LNCAP (cell line): ENCODE data around the gene MIER1.

Experiments used
- TF ChIP-seq, protein P1 (sequence below): fragments of 450-650 bp; IDR thresholded peaks from 2 replicates; pipeline ENCODE4 v1.5.1; 2017; ENCODE audit warnings: mild to moderate bottlenecking

Gene MIER1

DNA sequence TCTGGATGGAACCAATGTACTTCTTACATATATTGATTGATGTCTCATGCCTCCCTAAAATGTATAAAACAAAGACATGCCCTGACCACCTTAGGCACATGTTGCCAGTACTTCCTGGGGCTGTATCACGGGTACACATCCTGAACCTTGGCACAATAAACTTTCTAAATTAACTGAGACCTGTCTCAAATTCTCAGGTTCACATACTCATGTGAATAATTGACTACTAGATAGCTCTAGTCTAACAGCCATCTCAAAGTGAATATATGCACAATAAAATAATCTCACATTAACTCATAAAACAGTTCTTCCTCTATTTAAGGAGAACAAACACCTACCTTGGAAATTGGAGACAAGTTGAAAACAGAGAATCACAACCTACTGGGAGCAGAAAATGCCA, 5.7 kb upstream of the MIER1 start:
- TF ChIP-seq, protein P1, sequence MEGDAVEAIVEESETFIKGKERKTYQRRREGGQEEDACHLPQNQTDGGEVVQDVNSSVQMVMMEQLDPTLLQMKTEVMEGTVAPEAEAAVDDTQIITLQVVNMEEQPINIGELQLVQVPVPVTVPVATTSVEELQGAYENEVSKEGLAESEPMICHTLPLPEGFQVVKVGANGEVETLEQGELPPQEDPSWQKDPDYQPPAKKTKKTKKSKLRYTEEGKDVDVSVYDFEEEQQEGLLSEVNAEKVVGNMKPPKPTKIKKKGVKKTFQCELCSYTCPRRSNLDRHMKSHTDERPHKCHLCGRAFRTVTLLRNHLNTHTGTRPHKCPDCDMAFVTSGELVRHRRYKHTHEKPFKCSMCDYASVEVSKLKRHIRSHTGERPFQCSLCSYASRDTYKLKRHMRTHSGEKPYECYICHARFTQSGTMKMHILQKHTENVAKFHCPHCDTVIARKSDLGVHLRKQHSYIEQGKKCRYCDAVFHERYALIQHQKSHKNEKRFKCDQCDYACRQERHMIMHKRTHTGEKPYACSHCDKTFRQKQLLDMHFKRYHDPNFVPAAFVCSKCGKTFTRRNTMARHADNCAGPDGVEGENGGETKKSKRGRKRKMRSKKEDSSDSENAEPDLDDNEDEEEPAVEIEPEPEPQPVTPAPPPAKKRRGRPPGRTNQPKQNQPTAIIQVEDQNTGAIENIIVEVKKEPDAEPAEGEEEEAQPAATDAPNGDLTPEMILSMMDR: no peak

DNA sequence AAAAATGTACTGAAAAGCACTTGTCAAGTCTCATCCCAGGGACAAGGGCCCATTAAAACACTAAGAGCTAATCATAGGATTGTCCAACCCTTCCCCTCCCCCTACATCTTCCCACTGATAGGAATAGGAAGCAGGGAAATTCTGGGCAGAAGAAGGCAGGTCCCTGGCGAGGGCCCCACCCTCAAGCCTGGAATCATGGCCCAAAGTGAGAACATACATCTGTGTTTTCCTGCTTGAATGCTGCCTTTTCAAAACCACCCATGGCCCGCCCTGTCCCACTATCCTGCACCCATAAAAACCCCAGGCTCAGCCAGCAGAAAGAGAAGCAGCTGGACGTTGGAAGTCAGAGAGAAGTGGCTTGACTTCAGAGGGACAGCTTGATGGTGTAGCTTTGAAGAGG, 5.0 kb upstream of the MIER1 start:
- TF ChIP-seq, protein P1: no peak

DNA sequence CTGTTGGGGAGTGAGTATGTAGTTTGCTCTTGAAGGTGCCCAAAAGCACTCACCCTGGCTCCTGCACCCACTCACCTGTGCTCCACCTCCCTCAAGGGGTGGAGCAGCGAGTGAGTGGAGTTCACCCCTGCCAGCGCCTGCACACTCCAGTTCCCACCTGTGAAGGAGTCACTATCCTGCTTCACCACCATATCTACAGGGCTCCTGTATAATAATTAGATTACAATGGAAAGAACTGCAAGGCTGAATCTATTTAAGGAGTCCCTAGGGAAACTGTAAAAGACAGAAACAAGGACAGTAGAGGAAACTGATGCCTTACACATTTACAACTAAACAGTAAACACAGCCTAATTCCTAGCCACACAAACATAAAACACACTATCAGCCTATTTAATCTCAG, 4.2 kb upstream of the MIER1 start:
- TF ChIP-seq, protein P1: no peak

DNA sequence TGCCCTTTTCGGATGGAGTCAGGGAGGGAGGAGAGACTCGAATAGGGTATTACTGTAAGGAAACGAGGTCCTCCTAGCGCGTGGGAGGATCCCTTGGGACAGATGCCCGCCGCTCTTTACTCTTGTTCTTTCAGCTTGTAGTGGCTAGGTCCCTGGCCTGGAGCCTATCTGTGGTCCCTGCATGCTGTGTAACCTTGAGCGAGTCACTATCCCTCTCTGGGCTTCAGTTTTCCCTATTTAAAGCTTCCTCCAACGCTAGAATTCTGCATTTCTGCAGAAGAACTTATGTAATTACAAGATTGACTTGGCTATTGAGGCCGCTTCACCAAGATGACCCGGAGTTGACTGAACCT, 744 bp downstream of the MIER1 start:
- TF ChIP-seq, protein P1: no peak

DNA sequence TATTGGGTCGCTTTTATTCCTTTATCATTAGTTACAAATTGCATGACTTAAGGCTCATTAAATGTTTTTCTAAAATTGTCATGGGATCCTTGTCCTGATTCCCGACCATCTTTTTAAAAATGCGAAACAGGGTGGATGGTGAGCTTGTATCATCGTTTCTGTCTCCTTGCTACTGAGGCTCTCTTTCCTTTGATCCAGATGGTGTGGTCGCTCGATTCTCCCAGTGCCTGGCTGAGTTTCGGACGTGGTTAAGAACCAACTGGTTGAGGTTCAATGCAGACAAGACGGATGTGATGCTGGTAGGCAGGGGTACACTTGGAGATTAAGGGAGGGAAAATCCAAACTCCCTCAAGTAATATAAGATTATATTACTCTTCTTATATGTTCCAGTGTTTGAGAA, 1.2 kb downstream of the MIER1 start:
- TF ChIP-seq, protein P1: no peak

DNA sequence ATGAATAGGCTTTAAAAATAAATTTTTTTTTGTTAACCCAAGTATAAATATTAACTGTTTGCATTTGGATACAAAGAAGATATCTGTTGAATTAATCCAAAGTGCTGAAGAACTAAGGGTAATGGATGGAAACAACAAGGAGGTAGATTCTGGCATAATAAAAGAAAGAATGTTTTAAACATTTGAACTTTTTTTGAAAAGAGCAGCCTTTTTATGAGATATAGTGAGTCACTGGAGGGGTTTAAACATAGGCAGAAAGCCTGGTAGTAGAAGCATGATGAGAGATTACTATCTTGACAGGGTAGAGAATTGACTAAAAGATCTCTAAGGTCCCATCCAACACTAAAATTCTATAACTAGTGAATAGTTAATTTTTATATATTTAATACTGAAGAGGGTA, 2.7 kb downstream of the MIER1 start:
- TF ChIP-seq, protein P1: no peak

DNA sequence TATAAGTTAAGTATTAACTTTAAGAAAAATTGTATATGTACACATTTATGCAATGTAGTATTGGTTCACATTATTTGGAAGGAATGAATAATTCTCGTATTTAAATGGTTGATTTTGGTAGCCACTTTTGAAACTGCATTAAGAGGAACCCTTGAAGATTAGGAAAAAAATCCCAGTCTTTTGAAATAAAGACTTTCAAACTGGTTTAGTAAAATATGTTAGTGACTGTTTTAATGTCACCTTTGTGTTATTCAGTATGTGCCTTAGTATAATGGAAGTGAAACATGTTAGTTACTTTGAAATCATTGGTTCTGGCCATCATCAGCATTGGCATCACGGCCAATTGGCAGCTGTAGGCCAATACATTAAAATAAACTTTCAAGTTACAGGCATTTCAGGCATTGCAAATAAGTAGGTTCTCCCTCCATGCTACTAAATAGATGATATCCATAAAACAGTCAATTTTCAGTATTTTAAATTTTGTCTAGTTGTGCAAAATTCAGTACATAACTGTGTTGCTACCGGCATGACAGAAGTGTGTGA, 4.4 kb downstream of the MIER1 start:
- TF ChIP-seq, protein P1: no peak

DNA sequence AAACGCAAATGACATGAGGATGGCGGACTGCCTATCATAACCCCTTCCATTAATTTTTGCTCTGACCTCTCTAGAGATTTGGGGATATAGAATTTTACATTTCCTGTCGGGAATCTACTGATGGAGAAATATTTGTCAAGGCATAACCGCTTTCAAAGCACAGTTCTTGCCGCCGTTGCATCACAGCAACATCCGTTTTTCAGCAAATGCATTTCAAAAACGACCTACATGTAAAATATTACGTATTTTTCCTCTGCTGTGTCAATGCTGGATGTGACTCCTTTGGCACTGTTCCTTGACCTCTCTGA, 4.9 kb downstream of the MIER1 start:
- TF ChIP-seq, protein P1: no peak
